GM10248 (cell line): ENCODE results near the gene PYCR2.

ENCODE experiments used
- CTCF ChIA-PET: fragments of 300-600 bp; sonication (Branson Sonifier 250); formaldehyde crosslinking; extraction: SDS; loops from one replicate; lab custom pipeline; 2021; ENCODE audit warnings: antibody characterized with exemption; lab: Yijun Ruan, JAX
- POLR2A ChIA-PET: fragments of 350-650 bp; sonication (Branson Sonifier 250); formaldehyde crosslinking; extraction: SDS; loops from one replicate; lab custom pipeline; 2020; ENCODE audit warnings: antibody characterized with exemption; lab: Yijun Ruan, JAX
- DNase-seq: peaks from one replicate; pipeline ENCODE4 v3.0.0; 2012; ENCODE audit errors: extremely low spot score
- TF ChIP-seq, protein P1 (sequence below): IDR thresholded peaks from 2 replicates; pipeline ENCODE4 v1.5.1; 2012; ENCODE audit warnings: mild to moderate bottlenecking, low read depth; ENCODE audit errors: extremely low read depth, missing control alignments, control extremely low read depth

PYCR2 gene

GRCh38 chr1:225881959-225882693 is 41.9 kb downstream of the PYCR2 start, which contains the start of gene TMEM63A:
Gene TMEM63A (minus strand): TSS chr1:225882380. CDS start chr1:225877580, 4,800 bp downstream.
- POLR2A ChIA-PET, result interaction anchor here (1.0 kb wide), 1 partner anchor 181 kb away, joined by 3 read pairs; the partner anchor contains the start of gene H3-3A
- peak; percentile 96 for DNase-seq
- CTCF ChIA-PET, result interaction anchor here (0.8 to 4.6 kb wide), 23 partner anchors 8 to 414 kb away, joined by 3 to 34 read pairs (median 4); partner anchors contain the start of gene EPHX1
- TF ChIP-seq, protein P1, sequence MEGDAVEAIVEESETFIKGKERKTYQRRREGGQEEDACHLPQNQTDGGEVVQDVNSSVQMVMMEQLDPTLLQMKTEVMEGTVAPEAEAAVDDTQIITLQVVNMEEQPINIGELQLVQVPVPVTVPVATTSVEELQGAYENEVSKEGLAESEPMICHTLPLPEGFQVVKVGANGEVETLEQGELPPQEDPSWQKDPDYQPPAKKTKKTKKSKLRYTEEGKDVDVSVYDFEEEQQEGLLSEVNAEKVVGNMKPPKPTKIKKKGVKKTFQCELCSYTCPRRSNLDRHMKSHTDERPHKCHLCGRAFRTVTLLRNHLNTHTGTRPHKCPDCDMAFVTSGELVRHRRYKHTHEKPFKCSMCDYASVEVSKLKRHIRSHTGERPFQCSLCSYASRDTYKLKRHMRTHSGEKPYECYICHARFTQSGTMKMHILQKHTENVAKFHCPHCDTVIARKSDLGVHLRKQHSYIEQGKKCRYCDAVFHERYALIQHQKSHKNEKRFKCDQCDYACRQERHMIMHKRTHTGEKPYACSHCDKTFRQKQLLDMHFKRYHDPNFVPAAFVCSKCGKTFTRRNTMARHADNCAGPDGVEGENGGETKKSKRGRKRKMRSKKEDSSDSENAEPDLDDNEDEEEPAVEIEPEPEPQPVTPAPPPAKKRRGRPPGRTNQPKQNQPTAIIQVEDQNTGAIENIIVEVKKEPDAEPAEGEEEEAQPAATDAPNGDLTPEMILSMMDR, result peak; percentile 34

DNA sequence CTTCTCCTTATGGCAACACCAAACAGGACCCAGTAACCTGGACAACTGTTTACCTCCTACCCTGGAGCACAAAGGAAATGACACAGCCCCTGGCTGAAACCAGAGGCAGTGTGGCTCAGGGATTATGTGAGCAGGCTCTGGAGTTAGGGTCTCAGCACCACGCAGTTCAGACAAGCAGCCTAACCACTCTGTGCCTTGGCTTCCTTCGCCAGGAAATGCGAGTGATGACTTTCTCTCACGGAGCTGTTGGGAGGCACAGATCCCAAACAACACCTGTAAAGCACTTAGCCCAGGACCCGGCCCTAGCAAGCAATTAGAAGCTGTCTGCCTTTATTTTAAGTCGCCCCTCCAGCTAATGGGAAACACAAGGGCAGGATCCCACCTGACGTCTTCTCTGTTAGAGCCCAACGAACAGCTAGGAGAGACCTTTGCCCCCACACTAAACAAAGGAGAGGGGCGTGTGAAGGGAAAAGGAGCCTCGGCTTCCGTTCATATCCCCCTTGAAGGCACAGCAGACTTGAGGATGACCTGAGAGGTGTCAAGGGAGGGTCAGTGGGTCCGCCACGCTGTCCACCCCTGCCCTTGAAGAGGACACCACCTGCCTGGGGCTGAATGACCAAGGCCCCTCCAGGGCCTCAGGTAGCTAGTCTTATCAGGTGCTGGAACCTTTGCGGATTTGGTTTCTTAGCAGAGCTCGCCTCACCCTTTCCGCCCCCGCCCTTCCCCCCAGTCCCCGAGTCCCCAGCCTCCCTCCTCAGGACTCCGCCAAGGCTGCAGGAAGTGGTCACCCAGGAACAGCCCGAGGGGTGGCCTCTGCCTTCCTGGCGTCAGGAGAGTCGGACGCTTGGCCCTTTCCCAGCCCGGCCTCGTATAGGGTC is 42.7 kb downstream of the PYCR2 start:
- CTCF ChIA-PET, result interaction anchor here (1.0 to 4.6 kb wide), 10 partner anchors 8 to 413 kb away, joined by 3 to 34 read pairs (median 4); partner anchors contain the start of gene LEFTY1
- DNase-seq, result peak; percentile 61
- POLR2A ChIA-PET, result no interaction called here
- TF ChIP-seq, protein P1, result no peak

DNA sequence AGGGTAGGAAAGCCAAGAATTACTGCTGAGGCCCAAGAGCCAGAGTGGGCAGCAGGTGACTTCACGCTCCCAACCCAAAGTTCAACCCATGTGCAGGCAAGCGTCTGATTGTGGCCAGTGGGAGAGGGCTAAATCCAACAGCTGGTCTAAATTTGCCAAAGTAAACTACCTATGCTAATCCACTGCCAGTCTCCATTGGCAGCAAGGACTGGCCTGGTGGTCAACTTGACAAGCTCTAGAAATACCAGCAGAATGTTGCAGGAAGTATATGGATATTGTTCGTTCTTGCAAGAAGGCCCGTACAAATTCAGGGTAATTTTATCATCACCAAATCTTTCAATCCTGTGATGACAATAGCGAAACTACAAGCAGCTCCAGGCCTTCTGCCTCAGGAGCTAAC is 43.4 kb downstream of the PYCR2 start:
- TF ChIP-seq, protein P1, result no peak
- DNase-seq, result no peak
- ChIA-PET POLR2A (no interaction called here), CTCF (interaction anchor here (1.2 to 4.6 kb wide), 7 partner anchors 8 to 413 kb away, joined by 3 to 34 read pairs (median 3); partner anchors contain the start of gene LEFTY1)

DNA sequence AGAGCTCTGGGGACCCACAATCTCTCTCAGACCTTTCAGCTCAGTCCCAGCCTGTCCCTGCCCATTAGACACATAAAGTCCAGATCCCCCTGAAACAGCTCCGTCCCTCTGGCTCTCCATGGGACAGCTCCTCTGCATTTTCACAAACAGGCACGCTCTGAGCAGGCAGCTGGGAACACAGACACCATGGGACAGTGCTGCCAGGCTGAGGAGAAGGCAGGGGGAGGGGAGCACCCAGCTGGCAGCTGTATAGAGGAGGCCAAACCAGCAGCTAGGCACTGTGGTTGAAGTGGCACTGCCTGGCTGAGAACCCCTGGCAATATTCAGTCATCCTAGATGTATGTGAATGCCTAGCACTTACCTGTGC is 43.8 kb downstream of the PYCR2 start:
- TF ChIP-seq, protein P1, result no peak
- ChIA-PET CTCF (interaction anchor here (1.0 to 4.6 kb wide), 6 partner anchors 9 to 405 kb away, joined by 3 to 34 read pairs (median 8); partner anchors contain the start of genes LEFTY1 and SRP9), POLR2A (no interaction called here)
- no peak for DNase-seq

DNA sequence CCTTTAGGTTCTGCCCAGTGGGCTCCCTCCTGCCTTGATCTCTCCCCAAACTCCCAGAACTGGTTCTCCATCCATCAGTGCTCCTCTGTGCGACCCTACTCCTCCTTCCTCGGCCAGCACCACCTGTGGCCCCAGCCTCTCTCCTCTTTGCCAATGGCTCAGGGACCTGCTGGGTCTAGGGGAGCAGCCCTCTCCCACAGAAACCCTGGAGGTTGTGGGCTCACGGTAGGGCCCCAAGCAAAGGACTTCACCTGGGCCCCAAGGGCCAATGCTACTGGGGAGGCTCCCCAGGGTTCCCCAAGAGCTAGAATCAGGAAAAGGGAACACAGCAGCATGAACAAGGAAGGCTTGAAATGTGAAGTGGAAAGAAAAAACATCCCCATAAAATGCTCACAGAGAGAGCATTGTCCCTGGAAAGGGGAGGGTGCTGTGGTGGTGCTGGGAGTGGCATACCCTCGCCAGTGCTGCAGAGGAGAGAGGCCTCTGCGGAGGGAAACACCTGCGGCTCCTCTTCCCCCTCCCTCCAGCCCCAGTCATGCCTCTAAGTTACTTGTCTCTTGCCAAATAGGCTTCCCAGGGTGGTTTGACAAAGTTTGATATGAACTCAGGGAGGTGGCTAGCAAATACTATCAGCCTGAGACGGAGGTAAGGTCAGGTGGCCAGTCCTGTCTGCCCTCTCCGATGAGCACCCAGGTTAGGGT is 44.4 kb downstream of the PYCR2 start:
- TF ChIP-seq, protein P1, result no peak
- DNase-seq, result no peak
- ChIA-PET POLR2A (no interaction called here), CTCF (interaction anchor here (1.0 to 4.6 kb wide), 3 partner anchors 31 to 405 kb away, joined by 3 to 34 read pairs (median 14); partner anchors contain the start of gene SRP9)

DNA sequence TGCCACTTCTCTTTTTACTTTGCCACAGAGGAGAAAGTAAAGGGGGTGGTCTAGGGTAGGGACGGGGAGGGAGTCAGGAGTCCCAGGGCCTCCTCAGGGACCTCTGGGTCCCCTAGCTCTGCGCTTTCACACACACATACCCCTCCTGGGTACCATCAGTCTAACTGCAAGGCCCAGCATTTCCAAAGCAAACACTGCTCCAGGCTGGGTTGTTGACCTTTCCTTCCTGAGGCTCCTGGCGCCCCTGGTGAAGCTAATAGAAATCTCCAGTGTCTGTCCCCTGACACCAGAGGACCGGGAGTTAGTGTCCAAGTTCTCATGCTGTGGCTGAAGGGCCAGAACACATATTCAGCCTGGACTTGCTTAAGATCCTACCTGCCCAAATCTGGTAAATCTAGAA is 45.8 kb downstream of the PYCR2 start:
- ChIA-PET POLR2A (interaction anchor here (0.6 kb wide), 1 partner anchor 102 kb away, joined by 3 read pairs; no protein-coding TSS in a partner anchor), CTCF (interaction anchor here (0.8 to 1.0 kb wide), 2 partner anchors 17 to 85 kb away, joined by 3 read pairs; no protein-coding TSS in a partner anchor)
- TF ChIP-seq, protein P1, result no peak
- DNase-seq, result no peak
